ENCODE results near the gene GLIS2. TPM values are rescaled to one million over a fixed set of nuclear protein-coding genes. Genes with fewer than 3 reads are reported as not detected.

GLIS2 gene
- polyA plus RNA-seq, 1 experiment = 8.8 TPM

- ChIA-PET CTCF (interaction anchor here (0.9 to 4.6 kb wide), 5 partner anchors 11 to 125 kb away, joined by 3 to 21 read pairs (median 4); no protein-coding TSS in a partner anchor), POLR2A (no interaction called here)
- no peak for DNase-seq (ENCODE audit: low read depth)
- Histone ChIP-seq H3K27me3 (ENCODE audit: control insufficient read depth, insufficient read depth, low read length) (no peaks in the 10 kb centered on the region), H3K4me3 (ENCODE audit: low read depth, low read length) (no peak overlapping the region), H3K36me3 (ENCODE audit: control insufficient read depth, insufficient read depth, low read length) (no peaks in the 10 kb centered on the region; the same call in 1 of the 2 replicates)
- no peak for TF ChIP-seq CTCF (IDR thresholded peaks at IDR 0.05; ENCODE audit: insufficient read depth, low read depth, low read length)
Measured at GRCh38 chr16:4277987-4278513, 37.8 kb upstream of the GLIS2 start.

- H3K27me3 ChIP-seq (ENCODE audit: control insufficient read depth, insufficient read depth, low read length) = no peaks in the 10 kb centered on the region
- DNase-seq (ENCODE audit: low read depth) = no peak
- CTCF ChIA-PET = no interaction called here
- H3K4me3 ChIP-seq (ENCODE audit: low read depth, low read length) = no peak overlapping the region
- no peak for TF ChIP-seq CTCF (IDR thresholded peaks at IDR 0.05; ENCODE audit: insufficient read depth, low read depth, low read length)
- no peaks in the 10 kb centered on the region; the same call in 1 of the 2 replicates for H3K36me3 ChIP-seq (ENCODE audit: control insufficient read depth, insufficient read depth, low read length)
- POLR2A ChIA-PET = no interaction called here
Measured at GRCh38 chr16:4280625-4281024, 35.2 kb upstream of the GLIS2 start.

DNA sequence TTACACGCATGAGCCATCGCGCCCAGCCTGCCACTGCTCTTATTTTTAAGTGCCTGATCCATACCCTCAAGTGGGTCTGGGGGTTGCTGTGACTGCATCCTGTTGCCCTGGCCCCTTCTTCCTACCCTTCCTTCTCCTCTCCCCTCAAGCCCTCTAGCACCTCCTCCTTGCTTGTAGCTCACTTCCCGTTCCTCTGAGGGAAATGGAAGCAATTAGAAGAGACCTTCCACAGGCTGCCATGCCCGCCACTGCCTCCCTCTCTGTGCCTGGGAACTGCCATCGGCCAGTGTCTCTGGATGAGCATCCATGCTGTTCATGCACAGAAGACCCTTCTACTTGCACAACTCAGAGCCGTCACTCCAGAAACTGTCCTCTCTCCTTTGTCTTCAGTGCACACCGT is 32.4 kb upstream of the GLIS2 start:
- TF ChIP-seq CTCF (IDR thresholded peaks at IDR 0.05; ENCODE audit: insufficient read depth, low read depth, low read length) = no peak
- no peaks in the 10 kb centered on the region; the same call in 1 of the 2 replicates for H3K36me3 ChIP-seq (ENCODE audit: control insufficient read depth, insufficient read depth, low read length)
- DNase-seq (ENCODE audit: low read depth) = no peak
- ChIA-PET CTCF (interaction anchor here (0.8 to 2.5 kb wide), 5 partner anchors 10 to 593 kb away, joined by 3 to 12 read pairs (median 4); partner anchors contain the start of gene TFAP4), POLR2A (no interaction called here)
- H3K27me3 ChIP-seq (ENCODE audit: control insufficient read depth, insufficient read depth, low read length) = no peaks in the 10 kb centered on the region
- H3K4me3 ChIP-seq (ENCODE audit: low read depth, low read length) = no peak overlapping the region

GRCh38 chr16:4283939-4284338 is 31.9 kb upstream of the GLIS2 start:
- CTCF ChIA-PET = interaction anchor here (0.8 to 2.0 kb wide), 4 partner anchors 10 to 593 kb away, joined by 3 to 5 read pairs (median 3); no protein-coding TSS in a partner anchor
- no peak for TF ChIP-seq CTCF (IDR thresholded peaks at IDR 0.05; ENCODE audit: insufficient read depth, low read depth, low read length)
- H3K4me3 ChIP-seq (ENCODE audit: low read depth, low read length) = no peak overlapping the region
- no peaks in the 10 kb centered on the region; the same call in 1 of the 2 replicates for H3K36me3 ChIP-seq (ENCODE audit: control insufficient read depth, insufficient read depth, low read length)
- no peak for DNase-seq (ENCODE audit: low read depth)
- H3K27me3 ChIP-seq (ENCODE audit: control insufficient read depth, insufficient read depth, low read length) = no peaks in the 10 kb centered on the region
- POLR2A ChIA-PET = no interaction called here

DNA sequence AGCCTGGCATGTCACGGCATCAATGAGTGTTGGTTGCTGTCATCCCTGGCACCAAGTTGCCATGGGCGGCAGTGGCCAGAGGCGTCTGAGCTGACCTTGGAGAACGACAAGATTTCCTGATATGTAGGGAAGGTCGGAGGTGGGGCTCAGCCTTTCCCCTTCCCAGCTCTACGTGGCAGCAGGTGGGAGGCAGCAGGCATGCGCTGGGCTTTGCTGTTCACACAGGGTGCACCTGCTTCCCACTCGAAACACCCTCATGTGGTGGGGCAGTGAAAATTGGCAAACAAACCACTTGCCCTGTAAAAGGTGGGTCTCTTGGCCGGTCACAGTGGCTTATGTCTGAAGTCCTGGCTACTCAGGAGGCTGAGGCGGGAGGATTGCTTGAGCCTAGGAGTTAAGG is 30.7 kb upstream of the GLIS2 start:
- no peak for DNase-seq (ENCODE audit: low read depth)
- ChIA-PET CTCF (interaction anchor here (1.3 to 2.0 kb wide), 2 partner anchors 11 to 14 kb away, joined by 3 to 5 read pairs; no protein-coding TSS in a partner anchor), POLR2A (no interaction called here)
- Histone ChIP-seq H3K36me3 (ENCODE audit: control insufficient read depth, insufficient read depth, low read length) (no peaks in the 10 kb centered on the region; the same call in 1 of the 2 replicates), H3K27me3 (ENCODE audit: control insufficient read depth, insufficient read depth, low read length) (no peaks in the 10 kb centered on the region), H3K4me3 (ENCODE audit: low read depth, low read length) (no peak overlapping the region)
- no peak for TF ChIP-seq CTCF (IDR thresholded peaks at IDR 0.05; ENCODE audit: insufficient read depth, low read depth, low read length)
